T-helper 2 cell (primary cell): ENCODE results near the gene CCNY.
A peak's percentile ranks its signal among the peaks of the same experiment; 100 is the strongest.

ENCODE experiments used
- DNase-seq, 5 experiments: peaks; one replicate each; pipeline versions ENCODE4 v3.0.0 to v3.0.0-alpha.2; 2012 to 2022

Gene CCNY

DNA sequence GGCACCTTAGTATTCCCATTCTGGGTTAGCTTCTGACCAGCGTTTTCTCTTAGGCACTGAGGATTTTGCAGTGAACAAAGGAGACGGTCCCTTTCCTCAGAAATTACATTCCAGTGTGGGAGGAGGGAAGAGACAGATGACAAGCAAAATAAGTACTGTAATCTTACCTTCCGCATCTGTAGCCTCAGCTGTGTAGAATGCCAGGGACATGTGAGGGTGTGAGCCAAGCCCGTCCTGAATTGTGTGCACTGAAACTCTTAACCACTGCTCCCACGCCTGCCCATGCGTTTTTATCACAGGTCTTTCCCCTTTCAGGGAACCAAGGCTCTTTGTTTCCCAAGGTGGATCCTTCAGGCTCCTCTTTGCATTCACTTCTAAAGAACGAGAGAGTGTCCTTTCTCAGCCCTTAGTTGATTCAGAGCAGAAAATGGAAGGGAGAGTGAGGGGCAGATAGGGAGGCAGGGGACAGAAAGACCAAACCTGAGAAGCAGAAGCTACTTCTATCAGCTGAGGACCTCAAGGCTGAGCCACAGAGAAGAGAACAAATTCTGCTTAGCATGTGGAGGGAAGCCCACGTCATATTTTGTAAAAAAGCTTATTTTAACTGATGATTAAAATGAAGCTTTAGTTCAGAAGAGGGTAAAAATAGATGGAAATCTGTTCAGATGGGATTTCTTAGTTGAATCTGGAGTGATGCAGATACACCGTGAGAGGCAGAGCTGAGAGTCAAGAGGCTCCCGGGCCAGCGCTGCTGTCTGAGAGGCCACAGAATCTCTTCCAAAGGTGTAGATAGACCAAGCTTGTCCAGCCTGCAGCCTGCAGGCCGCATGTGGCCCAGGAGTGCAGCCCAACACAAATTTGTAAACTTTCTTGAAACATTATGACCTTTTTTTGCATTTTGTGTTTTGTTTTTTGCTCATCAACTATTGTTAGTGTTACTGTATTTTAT, 122.5 kb downstream of the CCNY start:
- no peak for DNase-seq

DNA sequence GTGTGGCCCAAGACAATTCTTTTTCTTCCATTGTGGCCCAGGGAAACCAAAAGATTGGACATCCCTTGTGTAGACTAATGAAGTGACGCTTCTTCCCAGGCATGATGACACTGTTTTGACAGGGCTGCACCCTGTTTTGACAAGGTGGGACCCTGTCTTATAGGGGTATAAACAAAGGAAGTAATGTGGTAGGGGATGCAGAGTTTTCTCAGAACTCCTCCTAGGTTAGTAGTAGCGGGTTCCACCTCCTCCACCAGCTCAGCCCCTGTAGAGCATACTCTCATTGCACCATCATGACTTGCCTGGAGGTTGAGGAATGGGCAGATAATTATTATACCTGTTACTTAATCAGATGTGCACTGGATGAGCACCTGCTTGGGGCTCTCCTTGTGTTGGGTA, 123.1 kb downstream of the CCNY start:
- peak in 1 of 5 experiments; percentile 10 for DNase-seq

- no peak for DNase-seq
Measured at GRCh38 chr10:35460852-35461460, 124.6 kb downstream of the CCNY start.

GRCh38 chr10:35462491-35462934, 126.2 kb downstream of the CCNY start:
- DNase-seq, result peak in 1 of 5 experiments; percentile 39

DNA sequence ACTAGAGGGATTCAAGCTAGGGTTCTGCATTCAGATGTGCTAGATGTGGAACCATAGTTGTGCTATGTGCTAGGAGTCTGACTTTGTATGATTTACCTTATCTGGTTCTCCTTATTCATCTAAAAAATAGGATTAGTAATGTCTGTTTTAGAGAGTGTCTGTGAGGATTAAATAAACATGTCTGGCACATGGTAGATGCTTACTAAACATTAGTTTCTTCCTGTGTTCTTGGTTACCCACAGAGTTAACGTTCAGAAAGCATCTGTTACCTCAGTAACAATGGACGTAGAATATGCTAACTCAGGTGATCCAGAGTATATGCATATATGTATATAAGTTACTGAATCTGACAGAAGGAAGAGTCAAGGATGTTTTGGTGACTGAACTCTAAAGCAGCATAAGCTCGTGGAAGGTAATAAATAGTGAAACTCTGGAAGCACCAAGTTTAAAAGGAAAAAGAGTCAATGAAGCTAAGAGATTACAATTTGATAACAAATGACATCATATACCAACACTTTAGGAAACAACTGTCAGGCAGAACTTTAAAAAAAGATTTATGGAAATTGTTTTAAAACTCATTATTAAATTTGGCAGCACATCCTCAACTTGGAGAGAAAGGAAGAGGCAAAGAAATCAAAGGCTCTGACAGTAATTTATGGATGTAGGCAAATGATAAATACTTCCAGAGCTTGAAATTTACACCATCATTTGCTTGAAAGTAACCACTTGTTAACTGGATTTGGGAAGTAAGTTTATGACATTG, 127.0 kb downstream of the CCNY start:
- peak in 1 of 5 experiments; percentile 38 for DNase-seq

DNA sequence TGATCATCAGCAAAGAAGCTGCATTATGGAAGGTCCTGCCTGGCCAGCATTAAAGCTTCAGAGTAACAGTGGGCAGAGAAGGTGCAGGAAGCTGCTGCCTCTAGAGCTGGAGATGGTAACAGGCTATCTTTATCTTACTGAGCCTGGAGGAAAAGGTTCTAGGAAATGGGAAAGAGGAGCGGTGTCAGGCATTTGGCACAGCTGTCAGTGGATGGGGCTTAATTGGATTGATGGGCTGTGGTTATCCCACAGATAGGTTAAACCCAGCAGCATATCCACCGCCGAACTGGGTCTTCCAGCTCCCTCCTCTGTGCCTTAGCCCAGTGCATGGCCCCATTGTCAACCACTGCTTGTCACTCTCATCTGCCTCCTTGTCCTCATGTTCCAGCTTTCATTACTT, 127.6 kb downstream of the CCNY start:
- DNase-seq, result no peak

DNA sequence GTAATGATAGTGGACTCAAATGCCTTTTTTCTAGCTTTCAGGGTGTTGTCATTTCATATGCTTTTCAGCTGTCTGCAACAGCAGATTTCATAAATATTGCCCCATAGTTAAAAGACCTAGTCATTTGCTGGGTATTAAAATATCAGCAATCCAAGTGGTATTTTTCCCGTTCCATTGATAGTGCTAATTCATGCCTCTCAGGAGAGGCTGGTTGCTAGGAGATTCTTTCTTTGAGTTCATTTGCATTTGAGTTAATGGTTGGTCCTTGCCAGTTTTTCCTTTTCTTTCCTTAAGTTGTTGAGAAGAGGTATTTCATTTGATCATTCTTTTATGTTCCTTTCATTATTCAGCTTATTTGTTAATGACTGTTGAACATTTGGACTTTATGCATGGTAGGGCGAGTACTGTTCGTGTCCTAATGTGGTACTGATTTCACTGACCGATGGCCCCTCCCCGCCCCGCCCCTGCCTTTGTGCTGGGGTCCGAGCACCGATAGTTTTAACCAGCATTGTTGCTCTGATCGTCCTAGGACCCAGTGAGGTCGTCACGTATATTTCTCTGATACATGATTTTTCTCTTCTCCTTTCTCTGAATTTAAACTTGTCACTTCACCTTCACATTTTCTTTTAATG, 128.6 kb downstream of the CCNY start:
- DNase-seq, result no peak

DNA sequence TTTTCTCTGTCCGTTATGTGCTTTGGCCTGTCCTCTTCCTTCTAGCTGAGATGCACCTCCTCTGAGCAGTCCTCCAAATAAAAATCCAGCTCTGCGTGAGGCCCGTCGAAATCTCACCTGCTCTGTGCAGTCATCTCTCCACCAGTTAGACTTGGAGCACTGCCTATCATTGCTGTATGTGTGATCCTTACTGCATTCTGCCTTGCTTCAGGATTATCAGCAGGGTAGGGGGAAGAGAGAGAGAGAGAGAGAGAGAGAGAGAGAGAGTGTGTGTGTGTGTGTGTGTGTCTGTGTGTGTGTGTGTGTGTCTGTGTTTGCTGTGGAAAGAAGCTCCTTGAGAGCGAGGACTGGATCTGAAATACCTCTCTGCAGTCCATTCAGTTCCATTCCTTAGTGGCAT, 129.4 kb downstream of the CCNY start:
- DNase-seq, result no peak

DNA sequence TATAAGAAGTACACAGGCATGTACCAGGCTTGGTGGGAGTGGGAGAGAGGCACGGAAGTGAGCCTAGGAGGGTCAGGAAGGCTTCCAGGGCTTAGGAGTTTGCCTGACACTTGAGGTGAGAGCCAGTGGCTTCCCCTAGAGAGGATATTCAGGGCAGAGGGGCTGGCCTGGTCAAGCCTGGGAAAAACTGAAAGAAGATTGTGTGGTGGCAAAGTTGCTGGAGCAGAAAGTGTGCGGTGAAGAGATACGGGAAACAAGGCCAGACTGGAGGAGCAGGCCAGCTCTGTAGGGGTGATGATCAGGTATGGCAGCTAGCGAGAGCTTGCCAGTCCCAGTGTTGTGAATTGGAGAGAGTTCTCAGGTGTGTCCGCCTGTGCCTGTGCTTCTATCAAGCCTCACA, 129.9 kb downstream of the CCNY start:
- DNase-seq, result no peak

GRCh38 chr10:35466661-35467060, 130.4 kb downstream of the CCNY start:
- no peak for DNase-seq

- no peak for DNase-seq
Measured at GRCh38 chr10:35467186-35467585, 130.9 kb downstream of the CCNY start.

GRCh38 chr10:35470248-35470924, 134.1 kb downstream of the CCNY start:
- no peak for DNase-seq

GRCh38 chr10:35470925-35471315, 134.6 kb downstream of the CCNY start:
- no peak for DNase-seq

GRCh38 chr10:35471435-35471834, 135.1 kb downstream of the CCNY start:
- DNase-seq, result no peak

- DNase-seq, result no peak
Measured at GRCh38 chr10:35480142-35480541, 143.8 kb downstream of the CCNY start.

DNA sequence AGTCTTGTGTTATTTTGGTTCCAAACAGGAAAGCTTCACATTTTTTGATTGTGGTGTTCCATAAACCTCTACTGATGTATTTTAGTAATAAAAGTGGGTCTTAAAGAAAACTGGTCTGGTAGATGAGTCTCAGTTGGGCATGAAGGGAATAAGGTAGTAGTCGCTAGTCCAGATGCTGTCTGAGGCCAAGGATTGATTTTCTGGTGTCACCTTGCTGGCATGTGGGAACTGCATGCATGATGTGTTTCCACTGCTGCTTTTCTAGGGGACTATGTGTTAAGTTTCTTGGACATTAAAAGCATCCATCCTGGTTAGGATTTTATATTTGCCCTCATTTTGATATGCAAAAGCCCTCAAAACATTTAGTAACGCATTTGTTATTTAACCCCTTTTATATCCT, 145.1 kb downstream of the CCNY start:
- DNase-seq, result no peak

DNA sequence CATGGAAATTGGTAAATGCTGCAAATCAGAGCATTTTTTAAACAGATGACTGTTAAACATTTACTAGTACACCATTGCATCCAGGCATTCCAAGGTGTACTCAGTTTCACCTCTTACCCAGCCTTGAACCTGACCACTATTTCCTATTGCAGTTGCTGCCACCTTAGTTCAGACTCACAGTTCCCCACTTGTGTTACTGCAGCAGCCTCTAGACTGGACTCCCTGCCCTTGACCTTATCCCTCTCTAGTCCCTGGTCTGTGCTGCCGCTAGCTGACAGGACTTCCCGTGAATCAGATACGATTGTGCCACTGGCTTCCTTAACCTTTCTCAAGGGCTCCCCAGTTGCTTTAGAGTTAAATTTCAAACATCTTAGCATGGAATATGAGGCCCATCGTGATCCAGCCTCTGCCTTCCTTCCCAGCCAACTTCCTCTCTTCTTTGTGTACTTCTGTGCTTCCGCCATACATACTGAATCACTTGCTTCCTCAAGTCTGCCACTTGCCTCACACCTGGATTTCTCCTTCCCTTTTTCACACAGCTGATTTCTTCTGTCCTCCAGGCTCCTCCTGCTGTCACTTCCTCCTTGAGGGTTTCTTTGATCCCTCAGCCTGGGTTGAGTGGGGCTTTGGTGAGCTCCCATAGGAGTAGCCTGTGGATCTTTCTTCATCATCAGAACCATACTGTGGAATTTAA, 150.1 kb downstream of the CCNY start:
- DNase-seq, result no peak

GRCh38 chr10:35487336-35488034, 151.2 kb downstream of the CCNY start:
- no peak for DNase-seq

DNA sequence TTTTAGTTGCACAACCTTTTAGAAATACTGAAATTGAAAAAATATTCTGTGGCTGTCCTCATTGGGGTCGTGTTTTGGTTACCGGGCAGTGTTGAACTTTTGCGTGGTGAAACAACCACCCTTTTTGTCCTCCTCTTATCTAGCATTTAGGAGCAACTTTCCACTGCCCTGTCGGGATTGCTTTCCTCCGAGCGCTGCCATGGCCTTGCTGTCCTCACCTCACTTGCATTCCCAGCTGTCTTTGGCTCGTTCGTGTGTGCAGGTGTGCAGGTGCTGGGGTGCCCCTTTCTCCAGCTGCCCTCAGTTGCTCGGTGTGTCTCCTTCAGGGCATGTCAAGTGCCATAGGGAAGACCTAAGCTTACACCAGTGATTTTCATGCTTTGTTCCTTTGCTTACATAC, 151.9 kb downstream of the CCNY start:
- no peak for DNase-seq

GRCh38 chr10:35492386-35493195, 156.3 kb downstream of the CCNY start:
- no peak for DNase-seq
